Occipital lobe (tissue), 3 donors: ENCODE data around the gene NUBP1. TPM values are rescaled to one million over a fixed set of nuclear protein-coding genes. Genes with fewer than 3 reads are reported as not detected.

Experiments
- DNase-seq: peaks from one replicate; lab custom pipeline; 2025; lab: John Stamatoyannopoulos, UW
- small RNA-seq: library from RNA; depleted of rRNA; stranded (forward); fragments of <200 nt; gene quantifications from one replicate; pipeline ENCODE3, GENCODE V24; 2014
- total RNA-seq: library from RNA; depleted of rRNA; stranded (reverse); fragments of >200 nt; gene quantifications from one replicate; pipeline ENCODE4 v1.2.3, GENCODE V29; 2014

The NUBP1 gene
- total RNA-seq, 1 donor from 2014 or later: 12.3 TPM

- no peak for DNase-seq
Measured at GRCh38 chr16:10805334-10805733, 61.7 kb downstream of the NUBP1 start.

DNA sequence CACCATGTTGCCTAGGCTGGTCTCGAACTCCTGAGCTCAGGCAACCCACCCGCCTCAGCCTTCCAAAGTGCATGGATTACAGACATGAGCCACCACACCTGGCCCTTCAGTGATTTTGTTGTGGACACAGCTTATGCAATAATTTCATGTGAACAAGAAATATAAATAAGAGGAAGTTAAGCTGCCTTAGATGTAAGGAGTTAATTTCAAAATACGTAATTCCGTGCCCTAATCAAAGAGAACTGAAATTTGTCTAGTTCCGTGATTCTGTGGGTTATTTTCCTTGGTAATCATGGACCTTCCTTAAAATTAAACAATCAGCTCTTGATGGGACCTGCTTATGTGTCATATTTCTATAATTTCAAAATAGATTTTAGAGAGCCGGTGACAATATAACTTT is 63.1 kb downstream of the NUBP1 start:
- no peak for DNase-seq

DNA sequence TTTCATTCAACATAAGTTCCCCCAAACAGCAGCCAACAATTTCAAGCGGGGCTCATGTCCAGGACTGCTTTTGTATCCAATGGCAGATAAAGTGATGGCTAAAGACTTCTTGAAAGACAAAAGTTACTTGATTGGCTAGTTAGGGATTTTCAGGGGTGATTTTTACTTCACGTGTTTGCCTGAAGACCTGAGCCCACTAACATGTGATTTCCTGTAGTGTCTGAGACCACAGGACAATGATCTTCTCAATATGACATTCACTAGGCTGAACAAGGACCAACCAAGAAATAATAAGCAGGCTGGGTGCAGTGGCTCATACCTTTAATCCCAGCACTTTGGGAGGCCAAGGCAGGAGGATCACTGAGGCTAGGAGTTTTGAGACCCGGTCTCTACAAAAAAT is 64.6 kb downstream of the NUBP1 start:
- DNase-seq: no peak

DNA sequence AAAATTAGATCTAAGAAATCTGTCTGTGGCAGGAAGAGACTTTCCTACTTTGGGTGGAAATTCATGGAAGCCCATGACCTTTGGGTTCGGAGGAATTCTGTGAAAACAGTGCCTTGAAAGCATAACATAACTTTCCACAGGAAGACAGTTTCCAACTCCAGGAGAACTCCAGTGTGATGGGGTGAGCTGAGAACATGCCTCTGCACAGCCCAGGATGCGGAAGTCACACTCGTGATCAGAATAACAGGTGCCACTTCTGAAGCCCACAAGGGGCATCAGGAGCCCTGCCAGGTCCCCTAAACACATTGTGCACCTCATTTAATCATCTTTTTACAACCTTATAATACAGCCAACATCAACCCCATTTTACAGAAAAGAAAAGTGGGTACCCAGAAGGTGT is 65.2 kb downstream of the NUBP1 start:
- DNase-seq: no peak

GRCh38 chr16:10809706-10810105 is 66.1 kb downstream of the NUBP1 start:
- DNase-seq: no peak

- DNase-seq: no peak
Measured at GRCh38 chr16:10812312-10813098, 68.9 kb downstream of the NUBP1 start.

- DNase-seq: no peak
Measured at GRCh38 chr16:10813099-10813455, 69.4 kb downstream of the NUBP1 start.

GRCh38 chr16:10817514-10817913 is 73.9 kb downstream of the NUBP1 start:
- no peak for DNase-seq

DNA sequence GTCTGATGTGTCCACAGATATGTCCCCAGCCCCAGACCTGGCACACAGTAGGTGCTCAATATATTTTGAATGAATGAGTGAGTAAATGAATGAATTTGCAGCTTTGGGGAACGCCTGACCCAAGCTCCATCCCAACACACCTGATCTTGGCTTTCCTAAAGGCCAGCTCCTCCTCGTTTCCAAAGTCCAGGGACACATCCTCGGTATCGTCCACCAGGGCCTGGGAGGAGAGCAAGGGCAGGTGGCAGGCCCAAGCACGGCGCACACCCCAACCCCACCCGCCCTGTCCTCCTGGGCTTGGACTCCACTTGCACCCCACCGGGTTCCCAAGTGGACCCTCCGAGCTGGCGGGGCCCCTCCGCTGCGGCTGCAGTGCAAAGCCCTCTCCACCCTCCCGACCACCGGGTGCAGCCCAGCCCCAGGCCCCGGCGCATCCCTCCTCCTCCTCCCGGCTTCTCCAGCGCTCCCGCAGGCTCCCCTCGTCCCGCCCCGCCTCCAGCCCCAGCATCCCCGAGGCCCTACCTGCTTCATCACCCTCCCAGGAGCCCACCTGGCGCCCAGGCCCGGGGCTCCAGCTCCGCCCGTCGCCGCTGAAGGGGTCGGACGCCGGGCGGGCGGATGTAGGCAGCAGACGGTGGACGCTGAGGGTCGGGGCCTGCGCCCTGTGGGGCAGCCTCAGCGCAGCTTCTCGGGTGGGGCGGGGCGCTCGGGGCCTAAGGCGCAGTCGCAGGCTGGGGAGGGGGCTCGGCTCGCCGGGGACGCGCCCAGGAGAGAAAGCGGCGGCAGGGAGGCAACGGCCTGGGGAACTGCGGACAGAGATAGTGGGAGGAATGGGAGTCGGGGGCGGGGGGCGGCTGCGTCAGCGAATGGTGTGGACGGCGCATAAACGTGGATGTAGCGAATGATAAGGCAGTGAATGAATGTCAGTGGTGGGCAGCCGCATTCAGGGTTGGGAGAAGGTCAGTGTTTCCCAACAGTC is 74.6 kb downstream of the NUBP1 start, which contains the start of gene TVP23A:
Gene TVP23A (minus strand): TSS at position 832 of the 979 bp plus-strand sequence. CDS start 301 bp downstream, at position 531.
- peak; percentile 52 for DNase-seq

Small RNA genes lying within 50 kb of the gene (small RNA-seq; reads per million reads assigned to genes)
- gene MTND4LP24 (not detected), gene MTND6P33 (not detected)

Other genes starting within 250 kb of the NUBP1 start
- gene EMP2, start 163.2 kb upstream of the NUBP1 start, total RNA-seq: 3.4 TPM
- 1.2 TPM for gene TEKT5, start 48.9 kb upstream of the NUBP1 start, total RNA-seq
- 15.1 TPM for gene TVP23A, start 75.0 kb downstream of the NUBP1 start, total RNA-seq
- gene CIITA, start 133.4 kb downstream of the NUBP1 start, total RNA-seq: 0.47 TPM
- gene DEXI, start 198.6 kb downstream of the NUBP1 start, total RNA-seq: 8.1 TPM
- gene CLEC16A, start 200.7 kb downstream of the NUBP1 start, total RNA-seq: 20.4 TPM